AG08395 (cell line): ENCODE measurements around the gene GIMAP6.
"Not testable (repeated sequence)": the region's sequence is repeated elsewhere in the genome, so short reads cannot be mapped to it uniquely, and the experiment has no call there.

ENCODE experiments used
- DNase-seq: peaks from one replicate; pipeline ENCODE4 v3.0.0; 2012; ENCODE audit warnings: mixed read lengths, low spot score

GIMAP6 gene

GRCh38 chr7:150585199-150585598 lies 47.0 kb downstream of the GIMAP6 start:
- no peak for DNase-seq

- DNase-seq: no peak
Measured at GRCh38 chr7:150580638-150581394, 51.4 kb downstream of the GIMAP6 start.

- not testable (repeated sequence) for DNase-seq
Measured at GRCh38 chr7:150579979-150580637, 52.1 kb downstream of the GIMAP6 start.
